ENCODE measurements around the gene ARHGAP15. TPM values are rescaled to one million over a fixed set of nuclear protein-coding genes. Genes with fewer than 3 reads are reported as not detected.

Gene ARHGAP15
- total RNA-seq, 2 experiments from 2014 or later = 141 TPM

- POLR2A ChIA-PET = no interaction called here
- no peak overlapping the region for H3K27ac Mint-ChIP-seq
Observed at GRCh38 chr2:143229411-143229810, 100.2 kb downstream of the ARHGAP15 start.

GRCh38 chr2:143229952-143230351, 100.7 kb downstream of the ARHGAP15 start:
- peaks cover 12% of the 10 kb centered on the region for H3K4me1 Mint-ChIP-seq
- H3K27ac Mint-ChIP-seq = no peak overlapping the region
- POLR2A ChIA-PET = no interaction called here

More at GRCh38 chr2:143229411-143229810, 100.2 kb downstream of the ARHGAP15 start:
- no peak overlapping the region for H3K4me3 Mint-ChIP-seq
- peaks cover 14% of the 10 kb centered on the region for H3K4me1 Mint-ChIP-seq
- H3K9me3 Mint-ChIP-seq = peaks cover 8% of the 10 kb centered on the region
- no peaks in the 10 kb centered on the region for H3K27me3 Mint-ChIP-seq
- ATAC-seq (ENCODE audit: low read depth) = no peak
- no peak for DNase-seq
- H3K36me3 Mint-ChIP-seq = peaks cover 59% of the 10 kb centered on the region

GRCh38 chr2:143230506-143231253, 101.5 kb downstream of the ARHGAP15 start:
- Mint-ChIP-seq H3K27me3 (no peaks in the 10 kb centered on the region), H3K4me3 (no peak overlapping the region), H3K4me1 (peaks cover 15% of the 10 kb centered on the region), H3K36me3 (peaks cover 63% of the 10 kb centered on the region), H3K27ac (no peak overlapping the region), H3K9me3 (peaks cover 11% of the 10 kb centered on the region)
- POLR2A ChIA-PET = no interaction called here
- no peak for DNase-seq
- ATAC-seq (ENCODE audit: low read depth) = no peak

More at GRCh38 chr2:143229952-143230351, 100.7 kb downstream of the ARHGAP15 start:
- H3K9me3 Mint-ChIP-seq = peaks cover 8% of the 10 kb centered on the region
- no peaks in the 10 kb centered on the region for H3K27me3 Mint-ChIP-seq
- H3K36me3 Mint-ChIP-seq = peaks cover 58% of the 10 kb centered on the region
- no peak overlapping the region for H3K4me3 Mint-ChIP-seq
- ATAC-seq (ENCODE audit: low read depth) = no peak
- no peak for DNase-seq

- POLR2A ChIA-PET = no interaction called here
- Mint-ChIP-seq H3K4me1 (peaks cover 11% of the 10 kb centered on the region), H3K27ac (peak overlapping the region; percentile 34), H3K36me3 (peaks cover 62% of the 10 kb centered on the region), H3K4me3 (no peak overlapping the region), H3K9me3 (peaks cover 11% of the 10 kb centered on the region), H3K27me3 (no peaks in the 10 kb centered on the region)
- DNase-seq (no peak), ATAC-seq (ENCODE audit: low read depth) (no peak)
Observed at GRCh38 chr2:143231254-143231645, 102.0 kb downstream of the ARHGAP15 start.

GRCh38 chr2:143237146-143237777, 108.0 kb downstream of the ARHGAP15 start:
- ATAC-seq (ENCODE audit: low read depth) (no peak), DNase-seq (no peak)
- no peak overlapping the region for H3K4me3 Mint-ChIP-seq
- no peak overlapping the region for H3K27ac Mint-ChIP-seq
- H3K4me1 Mint-ChIP-seq = peaks cover 14% of the 10 kb centered on the region
- POLR2A ChIA-PET = no interaction called here
- peaks cover 8% of the 10 kb centered on the region for H3K9me3 Mint-ChIP-seq
- no peaks in the 10 kb centered on the region for H3K27me3 Mint-ChIP-seq
- peaks cover 68% of the 10 kb centered on the region for H3K36me3 Mint-ChIP-seq

- no peak overlapping the region for H3K4me3 Mint-ChIP-seq
Observed at GRCh38 chr2:143241403-143242088, 112.3 kb downstream of the ARHGAP15 start.

GRCh38 chr2:143246246-143246645, 117.0 kb downstream of the ARHGAP15 start:
- DNase-seq (no peak), ATAC-seq (ENCODE audit: low read depth) (no peak)
- Mint-ChIP-seq H3K9me3 (peaks cover 3% of the 10 kb centered on the region), H3K4me1 (peaks cover 11% of the 10 kb centered on the region), H3K27me3 (no peaks in the 10 kb centered on the region), H3K4me3 (no peak overlapping the region), H3K36me3 (peaks cover 28% of the 10 kb centered on the region), H3K27ac (no peak overlapping the region)
- POLR2A ChIA-PET = no interaction called here

More at GRCh38 chr2:143241403-143242088, 112.3 kb downstream of the ARHGAP15 start:
- DNase-seq (no peak), ATAC-seq (ENCODE audit: low read depth) (no peak)
- H3K36me3 Mint-ChIP-seq = peaks cover 36% of the 10 kb centered on the region
- H3K9me3 Mint-ChIP-seq = peaks cover 1% of the 10 kb centered on the region
- POLR2A ChIA-PET = no interaction called here
- H3K4me1 Mint-ChIP-seq = peaks cover 8% of the 10 kb centered on the region
- no peaks in the 10 kb centered on the region for H3K27me3 Mint-ChIP-seq
- no peak overlapping the region for H3K27ac Mint-ChIP-seq

GRCh38 chr2:143246815-143247744, 117.9 kb downstream of the ARHGAP15 start:
- peaks cover 25% of the 10 kb centered on the region for H3K36me3 Mint-ChIP-seq

GRCh38 chr2:143248631-143249030, 119.4 kb downstream of the ARHGAP15 start:
- H3K36me3 Mint-ChIP-seq = peaks cover 29% of the 10 kb centered on the region
- no peak overlapping the region for H3K27ac Mint-ChIP-seq
- POLR2A ChIA-PET = no interaction called here
- H3K4me1 Mint-ChIP-seq = peaks cover 23% of the 10 kb centered on the region
- H3K4me3 Mint-ChIP-seq = no peak overlapping the region
- H3K27me3 Mint-ChIP-seq = no peaks in the 10 kb centered on the region
- DNase-seq (no peak), ATAC-seq (ENCODE audit: low read depth) (no peak)
- H3K9me3 Mint-ChIP-seq = peaks cover 3% of the 10 kb centered on the region

More at GRCh38 chr2:143246815-143247744, 117.9 kb downstream of the ARHGAP15 start:
- POLR2A ChIA-PET = interaction anchor here (0.8 kb wide), 1 partner anchor 12 kb away, joined by 3 read pairs; no protein-coding TSS in a partner anchor
- DNase-seq = no peak
- Mint-ChIP-seq H3K4me3 (no peak overlapping the region), H3K27me3 (no peaks in the 10 kb centered on the region), H3K9me3 (peaks cover 3% of the 10 kb centered on the region), H3K27ac (no peak overlapping the region), H3K4me1 (peaks cover 13% of the 10 kb centered on the region)
- ATAC-seq (ENCODE audit: low read depth) = peak; percentile 76

GRCh38 chr2:143251681-143252080, 122.5 kb downstream of the ARHGAP15 start:
- Mint-ChIP-seq H3K27ac (peak overlapping the region; percentile 10), H3K4me3 (no peak overlapping the region), H3K4me1 (peaks cover 45% of the 10 kb centered on the region)

GRCh38 chr2:143252138-143252907, 123.1 kb downstream of the ARHGAP15 start:
- POLR2A ChIA-PET = no interaction called here
- peaks cover 46% of the 10 kb centered on the region for H3K4me1 Mint-ChIP-seq

More at GRCh38 chr2:143251681-143252080, 122.5 kb downstream of the ARHGAP15 start:
- DNase-seq (no peak), ATAC-seq (ENCODE audit: low read depth) (no peak)
- H3K36me3 Mint-ChIP-seq = peaks cover 29% of the 10 kb centered on the region
- POLR2A ChIA-PET = no interaction called here
- no peaks in the 10 kb centered on the region for H3K27me3 Mint-ChIP-seq
- peaks cover 3% of the 10 kb centered on the region for H3K9me3 Mint-ChIP-seq

GRCh38 chr2:143254110-143254509, 124.9 kb downstream of the ARHGAP15 start:
- Mint-ChIP-seq H3K9me3 (peaks cover 3% of the 10 kb centered on the region), H3K4me1 (peaks cover 55% of the 10 kb centered on the region), H3K36me3 (peaks cover 24% of the 10 kb centered on the region), H3K4me3 (peak overlapping the region; percentile 62), H3K27ac (peak overlapping the region; percentile 82), H3K27me3 (no peaks in the 10 kb centered on the region)
- POLR2A ChIA-PET = interaction anchor here (0.9 kb wide), 1 partner anchor 126 kb away, joined by 3 read pairs; no protein-coding TSS in a partner anchor
- DNase-seq (no peak), ATAC-seq (ENCODE audit: low read depth) (peak; percentile 38)

More at GRCh38 chr2:143252138-143252907, 123.1 kb downstream of the ARHGAP15 start:
- Mint-ChIP-seq H3K27me3 (no peaks in the 10 kb centered on the region), H3K36me3 (peaks cover 29% of the 10 kb centered on the region), H3K27ac (peak overlapping the region; percentile 53), H3K4me3 (peak overlapping the region; percentile 17), H3K9me3 (peaks cover 3% of the 10 kb centered on the region)
- DNase-seq (no peak), ATAC-seq (ENCODE audit: low read depth) (no peak)
